Ishikawa (cell line): ENCODE measurements around the gene PTPRU.
A peak's percentile ranks its signal among the peaks of the same experiment; 100 is the strongest.

Experiments
- CEBPB ChIP-seq: IDR thresholded peaks from 2 replicates; pipeline ENCODE4 v1.6.1; 2012
- CREB1 ChIP-seq: IDR thresholded peaks from 2 replicates; pipeline ENCODE4 v1.6.1; 2012; ENCODE audit warnings: low read depth
- EGR1 ChIP-seq: IDR thresholded peaks from 2 replicates; pipeline ENCODE4 v1.6.1; 2012
- EP300 ChIP-seq: IDR thresholded peaks from 2 replicates; pipeline ENCODE4 v1.6.1; 2012; ENCODE audit warnings: borderline replicate concordance
- FOXM1 ChIP-seq: IDR thresholded peaks from 2 replicates; pipeline ENCODE4 v1.6.1; 2012; ENCODE audit warnings: low read depth, borderline replicate concordance
- NFIC ChIP-seq: IDR thresholded peaks from 2 replicates; pipeline ENCODE4 v1.6.1; 2012
- RAD21 ChIP-seq: IDR thresholded peaks from 2 replicates; pipeline ENCODE4 v1.6.1; 2012; ENCODE audit warnings: low read depth
- TCF12 ChIP-seq: IDR thresholded peaks from 2 replicates; pipeline ENCODE4 v1.6.1; 2012; ENCODE audit warnings: low read depth
- TEAD4 ChIP-seq: IDR thresholded peaks from 2 replicates; pipeline ENCODE4 v1.6.1; 2012
- USF1 ChIP-seq: IDR thresholded peaks from 2 replicates; pipeline ENCODE4 v1.6.1; 2012
- YY1 ChIP-seq: IDR thresholded peaks from 2 replicates; pipeline ENCODE4 v1.6.1; 2012; ENCODE audit warnings: low read depth
- ZBTB7A ChIP-seq: IDR thresholded peaks from 2 replicates; pipeline ENCODE4 v1.6.1; 2012; ENCODE audit warnings: low read depth
- TF ChIP-seq, protein P1 (sequence below): IDR thresholded peaks from 2 replicates; pipeline ENCODE4 v1.6.1; 2012
- TF ChIP-seq, protein P2 (sequence below): IDR thresholded peaks from 2 replicates; pipeline ENCODE4 v1.6.1; 2012; ENCODE audit warnings: low read depth, mild to moderate bottlenecking

Gene PTPRU

GRCh38 chr1:29247571-29248273, 11.4 kb downstream of the PTPRU start:
- TF ChIP-seq CEBPB (no peak), TCF12 (no peak), RAD21 (no peak), EGR1 (no peak), USF1 (no peak), ZBTB7A (no peak), YY1 (no peak), NFIC (no peak)
- TF ChIP-seq, protein P1, sequence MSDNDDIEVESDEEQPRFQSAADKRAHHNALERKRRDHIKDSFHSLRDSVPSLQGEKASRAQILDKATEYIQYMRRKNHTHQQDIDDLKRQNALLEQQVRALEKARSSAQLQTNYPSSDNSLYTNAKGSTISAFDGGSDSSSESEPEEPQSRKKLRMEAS, result no peak

- no peak for TF ChIP-seq RAD21
- TF ChIP-seq, protein P1, result no peak
- TF ChIP-seq, protein P2, sequence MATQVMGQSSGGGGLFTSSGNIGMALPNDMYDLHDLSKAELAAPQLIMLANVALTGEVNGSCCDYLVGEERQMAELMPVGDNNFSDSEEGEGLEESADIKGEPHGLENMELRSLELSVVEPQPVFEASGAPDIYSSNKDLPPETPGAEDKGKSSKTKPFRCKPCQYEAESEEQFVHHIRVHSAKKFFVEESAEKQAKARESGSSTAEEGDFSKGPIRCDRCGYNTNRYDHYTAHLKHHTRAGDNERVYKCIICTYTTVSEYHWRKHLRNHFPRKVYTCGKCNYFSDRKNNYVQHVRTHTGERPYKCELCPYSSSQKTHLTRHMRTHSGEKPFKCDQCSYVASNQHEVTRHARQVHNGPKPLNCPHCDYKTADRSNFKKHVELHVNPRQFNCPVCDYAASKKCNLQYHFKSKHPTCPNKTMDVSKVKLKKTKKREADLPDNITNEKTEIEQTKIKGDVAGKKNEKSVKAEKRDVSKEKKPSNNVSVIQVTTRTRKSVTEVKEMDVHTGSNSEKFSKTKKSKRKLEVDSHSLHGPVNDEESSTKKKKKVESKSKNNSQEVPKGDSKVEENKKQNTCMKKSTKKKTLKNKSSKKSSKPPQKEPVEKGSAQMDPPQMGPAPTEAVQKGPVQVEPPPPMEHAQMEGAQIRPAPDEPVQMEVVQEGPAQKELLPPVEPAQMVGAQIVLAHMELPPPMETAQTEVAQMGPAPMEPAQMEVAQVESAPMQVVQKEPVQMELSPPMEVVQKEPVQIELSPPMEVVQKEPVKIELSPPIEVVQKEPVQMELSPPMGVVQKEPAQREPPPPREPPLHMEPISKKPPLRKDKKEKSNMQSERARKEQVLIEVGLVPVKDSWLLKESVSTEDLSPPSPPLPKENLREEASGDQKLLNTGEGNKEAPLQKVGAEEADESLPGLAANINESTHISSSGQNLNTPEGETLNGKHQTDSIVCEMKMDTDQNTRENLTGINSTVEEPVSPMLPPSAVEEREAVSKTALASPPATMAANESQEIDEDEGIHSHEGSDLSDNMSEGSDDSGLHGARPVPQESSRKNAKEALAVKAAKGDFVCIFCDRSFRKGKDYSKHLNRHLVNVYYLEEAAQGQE, result no peak
- no peak for TF ChIP-seq FOXM1
- TF ChIP-seq EGR1, result no peak
- no peak for TF ChIP-seq CREB1
- no peak for TF ChIP-seq TCF12
- TF ChIP-seq USF1, result no peak
- no peak for TF ChIP-seq CEBPB
- TF ChIP-seq ZBTB7A, result no peak
- no peak for TF ChIP-seq TEAD4
- TF ChIP-seq NFIC, result no peak
- no peak for TF ChIP-seq EP300
These were observed 12.1 kb downstream of the PTPRU start for GRCh38 chr1:29248409-29248808.

DNA sequence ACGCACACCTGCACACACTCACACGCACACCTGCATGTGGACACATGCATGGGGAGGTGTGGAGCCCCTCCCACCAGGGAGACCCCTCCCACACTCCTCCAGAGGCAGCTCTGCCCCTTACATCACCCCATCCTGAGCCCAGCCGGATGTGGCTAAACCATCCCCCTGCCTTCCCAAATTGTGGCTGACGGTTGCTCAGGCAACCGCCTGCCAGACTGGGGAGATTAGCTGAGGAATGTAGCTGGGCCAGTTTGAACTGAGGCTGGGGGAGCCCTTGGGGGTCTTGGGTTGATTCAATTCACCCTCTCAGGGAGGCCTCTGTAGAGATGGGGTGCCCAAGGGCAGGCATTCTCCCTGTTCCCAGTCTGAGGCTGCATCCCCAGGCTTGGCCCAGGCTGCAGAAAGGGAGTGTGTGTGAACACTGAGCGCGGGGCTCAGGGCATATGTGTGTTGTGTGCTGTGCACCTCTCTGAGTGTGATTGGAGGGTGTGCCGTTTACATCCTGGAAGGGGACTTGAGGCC, 12.9 kb downstream of the PTPRU start:
- 0 out of 2 replicates have a peak, but pooled peaks have one; percentile 73 for TF ChIP-seq ZBTB7A
- no peak for TF ChIP-seq CREB1

DNA sequence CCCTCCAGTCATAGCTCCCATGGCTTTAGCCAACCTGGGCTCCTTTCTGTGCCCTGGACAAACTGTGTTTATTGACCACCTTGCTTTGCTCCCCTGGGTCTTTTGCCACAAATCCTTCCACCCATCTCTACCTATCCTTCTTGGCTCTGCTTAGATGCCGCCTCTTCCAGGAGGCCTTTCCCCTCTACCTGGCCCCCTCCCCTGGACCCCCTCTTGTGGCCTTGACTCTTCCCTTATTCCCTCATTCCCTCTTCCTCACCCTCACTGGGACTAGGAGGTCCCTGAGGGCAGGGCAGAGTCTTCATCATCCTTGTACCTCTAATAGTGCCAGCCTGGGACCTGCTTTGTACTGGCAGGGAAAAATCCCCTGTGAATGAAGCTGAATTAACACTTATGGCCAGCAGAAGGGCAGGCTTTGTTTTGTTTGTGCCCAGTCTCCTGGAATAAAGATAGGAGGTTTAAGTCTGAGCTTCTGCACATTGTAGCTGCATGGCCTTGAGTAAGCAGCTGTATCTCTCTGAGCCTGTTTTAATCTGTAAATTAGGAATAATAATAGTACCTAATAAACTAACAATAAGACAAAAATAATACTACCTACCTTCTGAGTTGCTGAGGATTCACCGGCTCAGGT, 13.7 kb downstream of the PTPRU start:
- TF ChIP-seq NFIC, result no peak
- no peak for TF ChIP-seq CEBPB
- no peak for TF ChIP-seq USF1
- no peak for TF ChIP-seq TEAD4
- TF ChIP-seq, protein P2, result no peak
- no peak for TF ChIP-seq ZBTB7A

DNA sequence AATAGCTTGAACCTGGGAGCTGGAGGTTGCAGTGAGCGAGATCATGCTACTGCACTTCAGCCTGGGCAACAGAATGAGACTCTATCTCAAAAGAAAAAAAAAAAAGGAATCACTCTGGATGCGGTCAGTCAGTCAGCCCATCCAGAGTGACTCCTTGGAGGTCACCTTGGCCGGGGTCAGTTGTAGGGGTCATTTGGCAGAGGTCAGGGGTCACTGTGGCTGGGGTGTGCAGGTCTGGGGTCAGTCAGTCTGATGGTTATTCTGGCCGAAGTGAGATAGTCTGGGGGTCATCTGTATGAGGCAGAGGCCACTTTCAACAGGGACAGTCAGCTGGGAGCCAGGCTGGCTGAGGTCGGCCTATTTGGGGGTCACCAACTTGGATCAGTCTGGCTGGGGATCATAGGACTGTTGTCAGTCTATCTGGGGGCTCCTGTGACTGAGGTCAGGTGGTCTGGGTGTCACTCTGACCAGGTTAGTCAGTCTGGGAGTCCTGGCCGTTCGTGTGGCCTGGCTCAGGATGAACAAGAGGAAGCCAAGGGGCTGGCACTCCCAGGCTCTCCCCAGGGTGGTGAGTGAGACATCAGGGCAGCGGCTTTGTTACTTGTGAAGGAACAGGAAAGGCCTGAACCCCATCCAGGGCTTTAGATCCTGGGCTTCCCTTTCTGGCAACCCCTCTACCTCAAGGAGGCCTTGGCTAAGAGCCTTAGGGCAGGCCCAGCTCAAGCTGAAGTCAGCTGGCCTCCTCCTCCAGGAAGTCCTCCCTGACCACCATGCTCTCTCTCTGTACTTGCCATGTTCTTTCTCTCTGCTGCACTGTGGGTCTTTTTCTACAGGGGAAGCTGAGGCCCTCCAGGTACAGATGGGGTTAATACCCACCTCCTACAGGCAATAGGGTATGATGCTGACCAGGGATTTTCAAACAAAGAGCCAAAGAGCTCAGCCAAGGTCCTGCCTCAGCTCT, 15.1 kb downstream of the PTPRU start:
- TF ChIP-seq EP300 (no peak), ZBTB7A (no peak), NFIC (no peak)
